ENCODE measurements around the gene SDC4. TPM values are rescaled to one million over a fixed set of nuclear protein-coding genes. Genes with fewer than 3 reads are reported as not detected.

SDC4 gene
- polyA plus RNA-seq, 1 of the 3 experiments (the other 2 are of a cell fraction): 131 TPM

DNA sequence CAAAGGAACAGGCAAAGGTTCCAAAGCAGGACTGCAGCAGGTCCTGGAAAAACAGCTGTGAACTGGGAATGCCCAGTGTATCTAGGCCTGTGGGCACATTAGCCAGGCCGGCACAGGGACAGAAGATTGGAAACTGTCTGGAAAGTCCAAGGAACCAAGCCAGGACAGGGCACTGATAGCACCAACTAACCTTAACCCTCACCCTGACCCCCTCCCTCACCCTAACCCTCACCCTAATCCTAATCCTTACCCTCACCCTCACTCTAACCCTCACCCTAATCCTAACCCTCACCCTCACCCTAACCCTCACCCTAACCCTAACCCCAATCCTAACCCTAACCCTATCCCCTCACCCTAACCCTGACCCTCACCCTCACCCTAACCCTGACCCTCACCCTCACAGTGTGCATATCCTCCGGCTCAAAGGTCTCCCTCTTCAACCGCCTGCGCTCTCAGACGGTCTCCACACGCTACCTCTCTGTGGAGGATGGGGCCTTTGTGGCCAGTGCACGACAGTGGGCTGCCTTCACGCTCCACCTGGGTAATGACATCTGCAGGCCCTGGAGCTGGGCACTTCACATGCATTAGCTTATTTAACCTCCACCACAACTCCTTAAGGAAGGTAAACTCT is 35.0 kb downstream of the SDC4 start (continued):
- no peak for TF ChIP-seq RCOR1 (IDR thresholded peaks at IDR 0.05; ENCODE audit: low read length)
- TF ChIP-seq, protein P1, sequence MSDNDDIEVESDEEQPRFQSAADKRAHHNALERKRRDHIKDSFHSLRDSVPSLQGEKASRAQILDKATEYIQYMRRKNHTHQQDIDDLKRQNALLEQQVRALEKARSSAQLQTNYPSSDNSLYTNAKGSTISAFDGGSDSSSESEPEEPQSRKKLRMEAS (IDR thresholded peaks at IDR 0.05; ENCODE audit: low read depth): no peak

DNA sequence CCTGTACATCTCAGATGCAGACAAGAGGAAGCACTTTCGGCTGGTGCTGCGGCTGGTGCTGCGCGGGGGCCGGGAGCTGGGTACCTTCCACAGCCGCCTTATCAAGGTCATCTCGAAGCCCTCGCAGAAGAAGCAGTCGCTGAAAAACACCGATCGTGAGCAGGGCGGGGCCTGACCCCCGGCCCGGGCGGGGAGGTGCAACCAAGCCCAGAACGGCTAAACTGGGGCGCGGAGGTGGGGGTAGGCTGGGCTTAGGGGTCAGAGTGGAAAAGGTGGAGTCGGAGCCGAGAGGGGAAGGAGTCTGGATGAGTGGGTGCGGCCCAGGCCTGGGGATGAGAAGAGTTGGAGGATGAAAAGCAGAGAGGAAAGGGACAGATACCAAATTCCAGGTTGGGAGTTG is 36.0 kb downstream of the SDC4 start:
- Histone ChIP-seq H3K27ac (ENCODE audit: low read depth in 2 of 2, low read length in 1 of 2) (no peak overlapping the region), H3K27me3 (ENCODE audit: insufficient read depth) (peaks cover 9% of the 10 kb centered on the region; the same call in 1 of the 2 replicates), H3F3A (replicated peaks; ENCODE audit: insufficient read depth) (no peaks in the 10 kb centered on the region), H3K4me2 (no peak overlapping the region), H3K4me3 (ENCODE audit: low read depth in 2 of 2, low read length in 1 of 2) (no peak overlapping the region), H3K9ac (no peak overlapping the region), H3K36me3 (replicated peaks in 1 of 2; ENCODE audit: control insufficient read depth in 1 of 2, insufficient read depth in 2 of 2, low read length in 1 of 2) (no peaks in the 10 kb centered on the region), H3K79me2 (ENCODE audit: insufficient read depth) (no peaks in the 10 kb centered on the region), H4K20me1 (ENCODE audit: insufficient read depth) (no peaks in the 10 kb centered on the region), H3K9me3 (no peaks in the 10 kb centered on the region), H3K9me2 (no peaks in the 10 kb centered on the region), H2AFZ (ENCODE audit: low read depth) (no peak overlapping the region), H3K4me1 (ENCODE audit: control insufficient read depth in 1 of 2, insufficient read depth in 2 of 2, low read depth in 1 of 2, low read length in 1 of 2) (no peaks in the 10 kb centered on the region)
- POLR2A ChIA-PET: no interaction called here
- CTCF ChIA-PET: interaction anchor here (0.6 to 4.3 kb wide), 16 partner anchors 8 to 462 kb away, joined by 3 to 14 read pairs (median 5); partner anchors contain the start of gene SYS1
- TF ChIP-seq TCF12 (IDR thresholded peaks at IDR 0.05) (no peak), RAD21 (IDR thresholded peaks at IDR 0.05; ENCODE audit: low read length) (no peak), MXI1 (IDR thresholded peaks at IDR 0.05; ENCODE audit: low read depth, low read length) (no peak), RXRA (IDR thresholded peaks at IDR 0.05; ENCODE audit: borderline replicate concordance, low read depth) (no peak), TEAD4 (IDR thresholded peaks at IDR 0.05; ENCODE audit: borderline replicate concordance, insufficient read depth) (no peak), FOXJ3 (CRISPR knock-in tag; IDR thresholded peaks at IDR 0.05) (no peak), EP300 (IDR thresholded peaks at IDR 0.05; ENCODE audit: borderline replicate concordance in 1 of 2, low read depth in 1 of 2, low read length in 1 of 2) (no peak), FOSL2 (IDR thresholded peaks at IDR 0.05; ENCODE audit: borderline replicate concordance, low read depth) (no peak), YY1 (IDR thresholded peaks at IDR 0.05; ENCODE audit: low read depth) (no peak), RCOR1 (IDR thresholded peaks at IDR 0.05; ENCODE audit: low read length) (no peak), POLR2AphosphoS5 (IDR thresholded peaks at IDR 0.05; ENCODE audit: low read depth, low read length) (no peak), JUND (IDR thresholded peaks at IDR 0.05) (no peak), GABPA (IDR thresholded peaks at IDR 0.05; ENCODE audit: low read depth) (no peak), NRF1 (IDR thresholded peaks at IDR 0.05; ENCODE audit: low read depth, low read length) (no peak), SMC3 (IDR thresholded peaks at IDR 0.05; ENCODE audit: low read depth, low read length) (no peak)
- TF ChIP-seq, protein P2, sequence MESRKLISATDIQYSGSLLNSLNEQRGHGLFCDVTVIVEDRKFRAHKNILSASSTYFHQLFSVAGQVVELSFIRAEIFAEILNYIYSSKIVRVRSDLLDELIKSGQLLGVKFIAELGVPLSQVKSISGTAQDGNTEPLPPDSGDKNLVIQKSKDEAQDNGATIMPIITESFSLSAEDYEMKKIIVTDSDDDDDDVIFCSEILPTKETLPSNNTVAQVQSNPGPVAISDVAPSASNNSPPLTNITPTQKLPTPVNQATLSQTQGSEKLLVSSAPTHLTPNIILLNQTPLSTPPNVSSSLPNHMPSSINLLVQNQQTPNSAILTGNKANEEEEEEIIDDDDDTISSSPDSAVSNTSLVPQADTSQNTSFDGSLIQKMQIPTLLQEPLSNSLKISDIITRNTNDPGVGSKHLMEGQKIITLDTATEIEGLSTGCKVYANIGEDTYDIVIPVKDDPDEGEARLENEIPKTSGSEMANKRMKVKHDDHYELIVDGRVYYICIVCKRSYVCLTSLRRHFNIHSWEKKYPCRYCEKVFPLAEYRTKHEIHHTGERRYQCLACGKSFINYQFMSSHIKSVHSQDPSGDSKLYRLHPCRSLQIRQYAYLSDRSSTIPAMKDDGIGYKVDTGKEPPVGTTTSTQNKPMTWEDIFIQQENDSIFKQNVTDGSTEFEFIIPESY (IDR thresholded peaks at IDR 0.05; ENCODE audit: borderline replicate concordance, low read depth): no peak
- TF ChIP-seq, protein P3, sequence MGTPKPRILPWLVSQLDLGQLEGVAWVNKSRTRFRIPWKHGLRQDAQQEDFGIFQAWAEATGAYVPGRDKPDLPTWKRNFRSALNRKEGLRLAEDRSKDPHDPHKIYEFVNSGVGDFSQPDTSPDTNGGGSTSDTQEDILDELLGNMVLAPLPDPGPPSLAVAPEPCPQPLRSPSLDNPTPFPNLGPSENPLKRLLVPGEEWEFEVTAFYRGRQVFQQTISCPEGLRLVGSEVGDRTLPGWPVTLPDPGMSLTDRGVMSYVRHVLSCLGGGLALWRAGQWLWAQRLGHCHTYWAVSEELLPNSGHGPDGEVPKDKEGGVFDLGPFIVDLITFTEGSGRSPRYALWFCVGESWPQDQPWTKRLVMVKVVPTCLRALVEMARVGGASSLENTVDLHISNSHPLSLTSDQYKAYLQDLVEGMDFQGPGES (IDR thresholded peaks at IDR 0.05; ENCODE audit: low read depth, low read length): no peak
- TF ChIP-seq, protein P4, sequence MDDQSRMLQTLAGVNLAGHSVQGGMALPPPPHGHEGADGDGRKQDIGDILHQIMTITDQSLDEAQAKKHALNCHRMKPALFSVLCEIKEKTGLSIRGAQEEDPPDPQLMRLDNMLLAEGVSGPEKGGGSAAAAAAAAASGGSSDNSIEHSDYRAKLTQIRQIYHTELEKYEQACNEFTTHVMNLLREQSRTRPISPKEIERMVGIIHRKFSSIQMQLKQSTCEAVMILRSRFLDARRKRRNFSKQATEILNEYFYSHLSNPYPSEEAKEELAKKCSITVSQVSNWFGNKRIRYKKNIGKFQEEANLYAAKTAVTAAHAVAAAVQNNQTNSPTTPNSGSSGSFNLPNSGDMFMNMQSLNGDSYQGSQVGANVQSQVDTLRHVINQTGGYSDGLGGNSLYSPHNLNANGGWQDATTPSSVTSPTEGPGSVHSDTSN (IDR thresholded peaks at IDR 0.05): no peak
- TF ChIP-seq, protein P5, sequence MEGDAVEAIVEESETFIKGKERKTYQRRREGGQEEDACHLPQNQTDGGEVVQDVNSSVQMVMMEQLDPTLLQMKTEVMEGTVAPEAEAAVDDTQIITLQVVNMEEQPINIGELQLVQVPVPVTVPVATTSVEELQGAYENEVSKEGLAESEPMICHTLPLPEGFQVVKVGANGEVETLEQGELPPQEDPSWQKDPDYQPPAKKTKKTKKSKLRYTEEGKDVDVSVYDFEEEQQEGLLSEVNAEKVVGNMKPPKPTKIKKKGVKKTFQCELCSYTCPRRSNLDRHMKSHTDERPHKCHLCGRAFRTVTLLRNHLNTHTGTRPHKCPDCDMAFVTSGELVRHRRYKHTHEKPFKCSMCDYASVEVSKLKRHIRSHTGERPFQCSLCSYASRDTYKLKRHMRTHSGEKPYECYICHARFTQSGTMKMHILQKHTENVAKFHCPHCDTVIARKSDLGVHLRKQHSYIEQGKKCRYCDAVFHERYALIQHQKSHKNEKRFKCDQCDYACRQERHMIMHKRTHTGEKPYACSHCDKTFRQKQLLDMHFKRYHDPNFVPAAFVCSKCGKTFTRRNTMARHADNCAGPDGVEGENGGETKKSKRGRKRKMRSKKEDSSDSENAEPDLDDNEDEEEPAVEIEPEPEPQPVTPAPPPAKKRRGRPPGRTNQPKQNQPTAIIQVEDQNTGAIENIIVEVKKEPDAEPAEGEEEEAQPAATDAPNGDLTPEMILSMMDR (IDR thresholded peaks at IDR 0.05): no peak
- no peak for DNase-seq
- WGBS (ENCODE audit: low lambda C conversion rate): 58% methylated on average over 14 of the region's 21 CpGs
